HepG2 (cell line): ENCODE measurements around the gene WDR19. TPM values are rescaled to one million over a fixed set of nuclear protein-coding genes. Genes with fewer than 3 reads are reported as not detected.

ENCODE experiments used
- BCL6 ChIP-seq: IDR thresholded peaks from 2 replicates; pipeline ENCODE4 v1.6.1; 2016; ENCODE audit warnings: missing genetic modification reagents, missing compliant biosample characterization
- DNMT3B ChIP-seq: conservative IDR thresholded peaks from 2 replicates; pipeline ENCODE4 v1.6.1; 2016; ENCODE audit warnings: missing biosample characterization, control low read depth
- GMEB1 ChIP-seq: sonication (generic); formaldehyde crosslinking; IDR thresholded peaks from 2 replicates; pipeline ENCODE4 v1.5.1; 2020; ENCODE audit warnings: missing genetic modification reagents, mild to moderate bottlenecking, borderline replicate concordance
- HCFC1 ChIP-seq: fragments of 150-350 bp; IDR thresholded peaks from 2 replicates; pipeline ENCODE4 v1.6.1; 2014; ENCODE audit warnings: low read depth, low read length
- HINFP ChIP-seq: sonication (generic); formaldehyde crosslinking; IDR thresholded peaks from 2 replicates; pipeline ENCODE4 v1.4.0; 2020; ENCODE audit warnings: low read depth, mild to moderate bottlenecking, missing genetic modification reagents
- HOXA3 ChIP-seq: sonication (generic); formaldehyde crosslinking; IDR thresholded peaks from 2 replicates; pipeline ENCODE4 v1.5.0; 2020; ENCODE audit warnings: missing genetic modification reagents
- JUNB ChIP-seq: sonication (generic); formaldehyde crosslinking; IDR thresholded peaks from 2 replicates; pipeline ENCODE4 v1.8.0; 2022; ENCODE audit warnings: missing genetic modification reagents, mild to moderate bottlenecking, borderline replicate concordance
- NR0B2 ChIP-seq: sonication (generic); formaldehyde crosslinking; IDR thresholded peaks from 2 replicates; pipeline ENCODE4 v1.4.0; 2020; ENCODE audit warnings: mild to moderate bottlenecking, missing genetic modification reagents
- PRPF4 ChIP-seq: fragments of 200-400 bp; formaldehyde crosslinking; IDR thresholded peaks from 2 replicates; pipeline ENCODE4 v1.6.1; 2016; ENCODE audit warnings: low read length, low read depth; ENCODE audit not compliant: poor library complexity, severe bottlenecking
- RNF2 ChIP-seq: fragments of 450-650 bp; conservative IDR thresholded peaks from 2 replicates; pipeline ENCODE4 v1.6.1; 2016; ENCODE audit warnings: low read depth
- SMAD1 ChIP-seq: sonication (generic); formaldehyde crosslinking; IDR thresholded peaks from 2 replicates; pipeline ENCODE4 v1.4.0; 2020; ENCODE audit warnings: missing genetic modification reagents, low read depth, mild to moderate bottlenecking, borderline replicate concordance
- ZBTB7B ChIP-seq: sonication (generic); formaldehyde crosslinking; IDR thresholded peaks from 2 replicates; pipeline ENCODE4 v1.4.0; 2020; ENCODE audit warnings: missing genetic modification reagents
- ZNF792 ChIP-seq: IDR thresholded peaks from 2 replicates; pipeline ENCODE4 v1.6.1; 2016
- polyA plus RNA-seq, 8 experiments: library from polyadenylated mRNA; depleted of rRNA in 3 of 8; stranded (reverse) in 7 of 8; unstranded in 1 of 8; fragments of >200 nt; fragmentation: Illumina TruSeq in 4 of 8; extraction: Trizol in 4 of 8; gene quantifications; 2 replicates each; pipeline versions ENCODE4 v1.2.1 to v1.2.3, GENCODE V29; 2011 to 2016; ENCODE audit warnings: low read depth in 4 of 8, missing spikeins in 1 of 8, mixed read lengths in 1 of 8; ENCODE audit not compliant: insufficient read depth in 1 of 8
- total RNA-seq, 5 experiments: library from RNA; depleted of rRNA; stranded (reverse); fragments of >200 nt; fragmentation: Illumina TruSeq; extraction: Trizol; gene quantifications; 2 replicates each; pipeline ENCODE4 v1.2.3, GENCODE V29; 2016; ENCODE audit warnings: low read depth in 1 of 5
- TF ChIP-seq, protein P1 (sequence below): sonication (generic); formaldehyde crosslinking; IDR thresholded peaks from 2 replicates; pipeline ENCODE4 v1.5.0; 2020; ENCODE audit warnings: mild to moderate bottlenecking, missing genetic modification reagents, borderline replicate concordance
- TF ChIP-seq, protein P2 (sequence below): IDR thresholded peaks from 2 replicates; pipeline ENCODE4 v1.6.1; 2016; ENCODE audit warnings: mild to moderate bottlenecking, missing biosample characterization, missing genetic modification reagents
- TF ChIP-seq, protein P3 (sequence below): sonication (generic); formaldehyde crosslinking; IDR thresholded peaks from 2 replicates; pipeline ENCODE4 v1.4.0; 2020; ENCODE audit warnings: missing genetic modification reagents, mild to moderate bottlenecking, borderline replicate concordance

Gene WDR19
- total and polyA plus RNA-seq, 2 of the 13 experiments (the other 11 are each of a cell fraction or from before 2014, with no cell fraction given) = 22.9 to 34.1 TPM

GRCh38 chr4:39181905-39182638 lies at the start of gene WDR19 (continued):
- TF ChIP-seq HINFP (CRISPR knock-in tag) = no peak
- TF ChIP-seq BCL6 = no peak
- TF ChIP-seq ZBTB7B = 0 out of 2 replicates have a peak, but pooled peaks have one; percentile 29
- TF ChIP-seq ZNF792 (CRISPR knock-in tag) = peak; percentile 7; the same call in 1 of the 2 replicates
- TF ChIP-seq SMAD1 = no peak; the same call in 1 of the 2 replicates
- no peak for TF ChIP-seq HCFC1
- TF ChIP-seq, protein P1, sequence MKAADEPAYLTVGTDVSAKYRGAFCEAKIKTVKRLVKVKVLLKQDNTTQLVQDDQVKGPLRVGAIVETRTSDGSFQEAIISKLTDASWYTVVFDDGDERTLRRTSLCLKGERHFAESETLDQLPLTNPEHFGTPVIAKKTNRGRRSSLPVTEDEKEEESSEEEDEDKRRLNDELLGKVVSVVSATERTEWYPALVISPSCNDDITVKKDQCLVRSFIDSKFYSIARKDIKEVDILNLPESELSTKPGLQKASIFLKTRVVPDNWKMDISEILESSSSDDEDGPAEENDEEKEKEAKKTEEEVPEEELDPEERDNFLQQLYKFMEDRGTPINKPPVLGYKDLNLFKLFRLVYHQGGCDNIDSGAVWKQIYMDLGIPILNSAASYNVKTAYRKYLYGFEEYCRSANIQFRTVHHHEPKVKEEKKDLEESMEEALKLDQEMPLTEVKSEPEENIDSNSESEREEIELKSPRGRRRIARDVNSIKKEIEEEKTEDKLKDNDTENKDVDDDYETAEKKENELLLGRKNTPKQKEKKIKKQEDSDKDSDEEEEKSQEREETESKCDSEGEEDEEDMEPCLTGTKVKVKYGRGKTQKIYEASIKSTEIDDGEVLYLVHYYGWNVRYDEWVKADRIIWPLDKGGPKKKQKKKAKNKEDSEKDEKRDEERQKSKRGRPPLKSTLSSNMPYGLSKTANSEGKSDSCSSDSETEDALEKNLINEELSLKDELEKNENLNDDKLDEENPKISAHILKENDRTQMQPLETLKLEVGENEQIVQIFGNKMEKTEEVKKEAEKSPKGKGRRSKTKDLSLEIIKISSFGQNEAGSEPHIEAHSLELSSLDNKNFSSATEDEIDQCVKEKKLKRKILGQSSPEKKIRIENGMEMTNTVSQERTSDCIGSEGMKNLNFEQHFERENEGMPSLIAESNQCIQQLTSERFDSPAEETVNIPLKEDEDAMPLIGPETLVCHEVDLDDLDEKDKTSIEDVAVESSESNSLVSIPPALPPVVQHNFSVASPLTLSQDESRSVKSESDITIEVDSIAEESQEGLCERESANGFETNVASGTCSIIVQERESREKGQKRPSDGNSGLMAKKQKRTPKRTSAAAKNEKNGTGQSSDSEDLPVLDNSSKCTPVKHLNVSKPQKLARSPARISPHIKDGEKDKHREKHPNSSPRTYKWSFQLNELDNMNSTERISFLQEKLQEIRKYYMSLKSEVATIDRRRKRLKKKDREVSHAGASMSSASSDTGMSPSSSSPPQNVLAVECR (CRISPR knock-in tag) = peak; percentile 90; the same call in 1 of the 2 replicates
- TF ChIP-seq RNF2 = 0 out of 2 replicates have a peak, but pooled peaks have one; percentile 29
- peak; percentile 36; the same call in 1 of the 2 replicates for TF ChIP-seq HOXA3 (CRISPR knock-in tag)
- TF ChIP-seq, protein P2, sequence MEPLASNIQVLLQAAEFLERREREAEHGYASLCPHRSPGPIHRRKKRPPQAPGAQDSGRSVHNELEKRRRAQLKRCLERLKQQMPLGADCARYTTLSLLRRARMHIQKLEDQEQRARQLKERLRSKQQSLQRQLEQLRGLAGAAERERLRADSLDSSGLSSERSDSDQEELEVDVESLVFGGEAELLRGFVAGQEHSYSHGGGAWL = no peak
- TF ChIP-seq PRPF4 = no peak
- peak; percentile 63; the same call in 1 of the 2 replicates for TF ChIP-seq GMEB1 (CRISPR knock-in tag)
- TF ChIP-seq, protein P3, sequence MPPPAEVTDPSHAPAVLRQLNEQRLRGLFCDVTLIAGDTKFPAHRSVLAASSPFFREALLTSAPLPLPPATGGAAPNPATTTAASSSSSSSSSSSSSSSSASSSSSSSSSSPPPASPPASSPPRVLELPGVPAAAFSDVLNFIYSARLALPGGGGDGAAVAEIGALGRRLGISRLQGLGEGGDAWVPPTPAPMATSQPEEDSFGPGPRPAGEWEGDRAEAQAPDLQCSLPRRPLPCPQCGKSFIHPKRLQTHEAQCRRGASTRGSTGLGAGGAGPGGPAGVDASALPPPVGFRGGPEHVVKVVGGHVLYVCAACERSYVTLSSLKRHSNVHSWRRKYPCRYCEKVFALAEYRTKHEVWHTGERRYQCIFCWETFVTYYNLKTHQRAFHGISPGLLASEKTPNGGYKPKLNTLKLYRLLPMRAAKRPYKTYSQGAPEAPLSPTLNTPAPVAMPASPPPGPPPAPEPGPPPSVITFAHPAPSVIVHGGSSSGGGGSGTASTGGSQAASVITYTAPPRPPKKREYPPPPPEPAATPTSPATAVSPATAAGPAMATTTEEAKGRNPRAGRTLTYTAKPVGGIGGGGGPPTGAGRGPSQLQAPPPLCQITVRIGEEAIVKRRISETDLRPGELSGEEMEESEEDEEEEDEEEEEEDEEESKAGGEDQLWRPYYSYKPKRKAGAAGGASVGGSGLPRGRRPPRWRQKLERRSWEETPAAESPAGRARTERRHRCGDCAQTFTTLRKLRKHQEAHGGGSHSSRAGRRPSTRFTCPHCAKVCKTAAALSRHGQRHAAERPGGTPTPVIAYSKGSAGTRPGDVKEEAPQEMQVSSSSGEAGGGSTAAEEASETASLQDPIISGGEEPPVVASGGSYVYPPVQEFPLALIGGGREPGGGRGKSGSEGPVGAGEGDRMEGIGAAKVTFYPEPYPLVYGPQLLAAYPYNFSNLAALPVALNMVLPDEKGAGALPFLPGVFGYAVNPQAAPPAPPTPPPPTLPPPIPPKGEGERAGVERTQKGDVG (CRISPR knock-in tag) = no peak
- no peak; the same call in 1 of the 2 replicates for TF ChIP-seq NR0B2 (CRISPR knock-in tag)
- TF ChIP-seq JUNB (CRISPR knock-in tag) = no peak
- no peak for TF ChIP-seq DNMT3B (CRISPR knock-in tag)
